ENCODE data around the gene PGAP6. TPM values are rescaled to one million over a fixed set of nuclear protein-coding genes. Genes with fewer than 3 reads are reported as not detected.
"Not testable (repeated sequence)": the region's sequence is repeated elsewhere in the genome, so short reads cannot be mapped to it uniquely, and the experiment has no call there.

Gene PGAP6
- total RNA-seq (100 to 1,000 TPM in 1 of 2 donors, 10 to 100 TPM in 1; 39.7 to 106 TPM), total RNA-seq (75.0 to 83.7 reads per million in 2 donors)

GRCh38 chr16:381789-382717 lies at the start of gene PGAP6:
Gene PGAP6, minus strand, starts transcription at chr16:381978. Its CDS starts 157 bp downstream, at chr16:381821.
- H3K27ac Mint-ChIP-seq, result peak within 1 kb of the TSS; percentile 92
- peak; percentile 67 for ATAC-seq

DNA sequence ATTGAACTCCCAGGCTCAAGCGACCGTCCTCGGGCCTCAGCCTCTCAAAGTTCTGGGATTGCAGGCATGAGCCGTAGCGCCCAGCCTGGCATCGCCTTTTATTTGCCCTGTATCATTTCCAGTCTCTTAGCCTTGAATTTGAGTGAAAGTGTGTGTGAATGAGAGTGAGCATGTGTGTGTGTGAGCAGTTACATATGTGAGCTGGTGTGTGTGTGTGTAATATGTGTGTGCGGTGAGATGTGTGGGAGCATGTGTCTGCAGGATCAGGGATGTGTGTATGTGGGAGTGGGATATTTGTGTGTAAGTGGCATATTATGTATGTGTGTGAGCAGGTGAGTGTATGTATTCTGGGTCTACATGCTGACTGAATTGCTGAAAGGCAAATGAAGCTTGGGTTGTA lies 49.1 kb upstream of the PGAP6 start:
- no peaks in the 10 kb centered on the region for H3K9me3 ChIP-seq (ENCODE audit: control insufficient read depth, low read length, poor library complexity, severe bottlenecking)
- peak overlapping the region; percentile 67 for H3K27ac Mint-ChIP-seq
- H3K4me3 Mint-ChIP-seq, result no peak overlapping the region
- H3K27me3 Mint-ChIP-seq, result no peaks in the 10 kb centered on the region
- H3K4me1 Mint-ChIP-seq, result peaks cover 24% of the 10 kb centered on the region
- DNase-seq (no peak), ATAC-seq (no peak)
- H3K36me3 Mint-ChIP-seq (ENCODE audit: low read depth), result no peaks in the 10 kb centered on the region

More at GRCh38 chr16:381789-382717, at the start of gene PGAP6:
- H3K36me3 Mint-ChIP-seq (ENCODE audit: low read depth), result peaks cover 4% of the 10 kb centered on the region
- H3K9me3 ChIP-seq (ENCODE audit: control insufficient read depth, low read length, poor library complexity, severe bottlenecking), result no peaks in the 10 kb centered on the region
- DNase-seq, result peak; percentile 46 to 78 (median 67)
- no peaks in the 10 kb centered on the region for H3K27me3 Mint-ChIP-seq
- H3K4me1 Mint-ChIP-seq, result peaks cover 14% of the 10 kb centered on the region
- H3K4me3 Mint-ChIP-seq, result peak within 1 kb of the TSS; percentile 92

- no peaks in the 10 kb centered on the region for H3K9me3 ChIP-seq (ENCODE audit: control insufficient read depth, low read length, poor library complexity, severe bottlenecking)
- peaks cover 29% of the 10 kb centered on the region for H3K4me1 Mint-ChIP-seq
- peak overlapping the region; percentile 87 for H3K4me3 Mint-ChIP-seq
- DNase-seq (no peak), ATAC-seq (no peak)
- no peaks in the 10 kb centered on the region for H3K27me3 Mint-ChIP-seq
- no peaks in the 10 kb centered on the region for H3K36me3 Mint-ChIP-seq (ENCODE audit: low read depth)
- no peak overlapping the region for H3K27ac Mint-ChIP-seq
These were observed 45.5 kb upstream of the PGAP6 start for GRCh38 chr16:427250-427649.

- H3K27me3 Mint-ChIP-seq, result no peaks in the 10 kb centered on the region
- H3K9me3 ChIP-seq (ENCODE audit: control insufficient read depth, low read length, poor library complexity, severe bottlenecking), result no peaks in the 10 kb centered on the region
- DNase-seq (no peak), ATAC-seq (no peak)
- no peak overlapping the region for H3K27ac Mint-ChIP-seq
- peak overlapping the region; percentile 87 for H3K4me3 Mint-ChIP-seq
- no peaks in the 10 kb centered on the region for H3K36me3 Mint-ChIP-seq (ENCODE audit: low read depth)
- H3K4me1 Mint-ChIP-seq, result peaks cover 29% of the 10 kb centered on the region
These were observed 45.1 kb upstream of the PGAP6 start for GRCh38 chr16:426906-427249.

DNA sequence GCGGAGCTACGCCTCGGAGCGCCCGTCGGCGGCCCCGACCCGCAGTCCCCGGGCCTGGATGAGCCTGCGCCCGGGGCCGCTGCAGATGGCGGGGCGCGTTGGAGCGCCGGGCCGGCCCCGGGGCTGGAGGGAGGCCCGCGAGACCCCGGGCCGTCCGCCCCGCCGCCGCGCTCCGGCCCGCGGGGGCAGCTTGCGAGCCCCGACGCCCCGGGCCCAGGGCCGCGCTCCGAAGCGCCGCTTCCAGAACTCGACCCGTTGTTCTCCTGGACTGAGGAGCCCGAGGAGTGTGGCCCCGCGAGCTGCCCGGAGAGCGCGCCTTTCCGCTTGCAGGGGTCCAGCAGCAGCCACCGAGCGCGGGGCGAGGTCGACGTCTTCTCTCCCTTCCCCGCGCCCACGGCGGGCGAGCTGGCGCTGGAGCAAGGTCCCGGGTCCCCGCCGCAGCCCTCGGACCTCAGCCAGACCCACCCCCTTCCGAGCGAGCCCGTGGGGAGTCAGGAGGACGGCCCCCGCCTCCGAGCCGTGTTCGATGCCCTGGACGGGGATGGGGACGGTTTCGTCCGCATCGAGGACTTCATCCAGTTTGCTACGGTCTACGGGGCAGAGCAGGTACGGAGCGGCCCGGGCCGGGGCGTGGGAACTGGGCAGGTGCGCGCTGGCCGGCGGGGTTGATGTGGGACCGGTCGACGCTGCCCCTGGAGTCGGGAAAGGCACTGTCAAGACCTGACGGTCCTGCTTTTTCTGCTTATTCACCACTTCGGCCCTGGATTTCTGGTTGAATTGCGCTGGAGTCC lies 44.5 kb upstream of the PGAP6 start:
- H3K4me3 Mint-ChIP-seq, result peak overlapping the region; percentile 87
- ATAC-seq, result no peak

DNA sequence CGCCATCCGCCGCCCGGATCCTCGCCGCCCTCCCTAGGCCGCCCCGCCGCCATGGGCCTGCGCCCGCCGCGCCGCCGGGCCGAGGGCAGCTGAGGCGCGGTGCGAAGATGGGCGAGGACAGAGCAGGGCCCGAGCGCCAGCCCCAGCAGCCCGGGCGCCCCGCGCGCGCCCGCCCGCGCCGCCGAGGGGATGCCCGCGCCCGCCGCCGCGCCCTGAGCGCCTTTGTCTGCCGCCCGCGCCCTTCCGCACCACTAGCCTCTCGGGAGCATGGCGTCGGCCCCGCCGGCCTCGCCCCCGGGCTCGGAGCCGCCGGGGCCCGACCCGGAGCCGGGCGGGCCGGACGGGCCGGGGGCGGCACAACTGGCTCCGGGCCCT lies 43.9 kb upstream of the PGAP6 start:
- Mint-ChIP-seq H3K36me3 (ENCODE audit: low read depth) (no peaks in the 10 kb centered on the region), H3K27me3 (no peaks in the 10 kb centered on the region), H3K4me1 (peaks cover 25% of the 10 kb centered on the region), H3K27ac (peak overlapping the region; percentile 49), H3K4me3 (peak overlapping the region; percentile 88)
- no peaks in the 10 kb centered on the region for H3K9me3 ChIP-seq (ENCODE audit: control insufficient read depth, low read length, poor library complexity, severe bottlenecking)
- DNase-seq (peak in 2 of 3 donors; percentile 42 to 46), ATAC-seq (peak; percentile 69)

More for the DNA sequence above, 44.5 kb upstream of the PGAP6 start:
- no peaks in the 10 kb centered on the region for H3K9me3 ChIP-seq (ENCODE audit: control insufficient read depth, low read length, poor library complexity, severe bottlenecking)
- no peak overlapping the region for H3K27ac Mint-ChIP-seq
- DNase-seq, result no peak
- no peaks in the 10 kb centered on the region for H3K36me3 Mint-ChIP-seq (ENCODE audit: low read depth)
- no peaks in the 10 kb centered on the region for H3K27me3 Mint-ChIP-seq
- peaks cover 29% of the 10 kb centered on the region for H3K4me1 Mint-ChIP-seq

DNA sequence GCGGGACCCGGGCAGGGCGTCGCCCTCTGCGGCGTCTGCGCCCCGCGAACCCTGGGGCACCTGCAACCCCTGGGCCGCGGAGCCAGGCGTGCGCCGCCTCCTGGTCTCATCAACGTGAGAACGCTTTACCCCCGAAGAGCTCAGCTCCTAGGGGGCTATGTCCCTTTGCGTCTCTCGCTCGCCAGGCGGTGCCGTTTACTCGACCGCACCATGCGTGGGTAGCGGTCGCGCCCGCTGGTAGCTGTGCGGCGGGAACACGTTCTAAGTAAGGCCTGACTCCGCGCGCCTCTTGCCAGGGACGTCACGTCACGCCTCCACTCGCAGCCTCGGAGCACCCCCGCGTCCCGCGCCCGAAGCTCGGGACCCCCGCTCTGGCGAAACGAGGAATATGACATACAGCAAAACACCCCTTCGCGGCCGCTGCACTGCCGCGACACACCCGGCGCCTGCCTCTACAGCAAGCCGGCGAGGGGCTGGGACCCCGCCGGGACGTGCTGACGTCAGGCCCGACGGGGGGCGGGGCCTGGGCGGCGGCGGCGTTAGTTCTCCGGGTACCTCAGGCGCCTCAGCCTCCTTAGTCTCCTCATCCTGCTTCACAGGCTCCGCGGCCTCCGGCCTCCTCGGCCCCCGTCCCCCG lies 43.4 kb upstream of the PGAP6 start, which contains the start of gene RAB11FIP3:
RAB11FIP3 (plus strand) TSS at position 568 of the 637 bp plus-strand sequence. CDS start 358 bp downstream, outside the sequence.
- H3K27me3 Mint-ChIP-seq, result no peaks in the 10 kb centered on the region
- H3K4me1 Mint-ChIP-seq, result peaks cover 24% of the 10 kb centered on the region
- no peaks in the 10 kb centered on the region for H3K9me3 ChIP-seq (ENCODE audit: control insufficient read depth, low read length, poor library complexity, severe bottlenecking)
- H3K4me3 Mint-ChIP-seq, result peak within 1 kb of the TSS; percentile 88
- H3K36me3 Mint-ChIP-seq (ENCODE audit: low read depth), result no peaks in the 10 kb centered on the region
- peak; percentile 94 for ATAC-seq
- peak; percentile 72 to 79 (median 76) for DNase-seq
- H3K27ac Mint-ChIP-seq, result peak within 1 kb of the TSS; percentile 49

DNA sequence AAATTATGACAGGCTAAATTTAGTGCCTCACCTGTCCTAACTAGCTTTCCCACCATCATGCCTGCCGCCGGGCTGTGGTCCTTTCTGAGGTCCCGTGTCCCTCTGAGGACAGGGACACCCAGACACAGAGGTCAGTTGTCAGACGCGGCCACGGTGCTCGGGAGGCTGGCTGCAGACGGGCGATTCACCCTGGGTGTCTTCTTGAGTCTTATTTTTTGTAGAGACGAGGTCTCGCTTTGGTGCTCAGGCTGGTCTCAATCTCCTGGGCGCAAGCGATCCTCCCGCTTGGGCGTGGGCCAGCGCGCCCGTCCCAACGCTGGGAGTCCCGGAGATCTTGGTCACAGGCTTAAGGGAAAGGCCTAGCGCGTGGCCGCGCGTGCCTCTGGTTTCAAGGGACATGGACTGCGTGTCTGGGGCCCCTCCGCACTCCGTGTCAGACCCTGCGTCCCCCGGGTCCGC lies 42.9 kb upstream of the PGAP6 start:
- H3K4me1 Mint-ChIP-seq, result peaks cover 24% of the 10 kb centered on the region
- H3K27me3 Mint-ChIP-seq, result no peaks in the 10 kb centered on the region
- no peaks in the 10 kb centered on the region for H3K36me3 Mint-ChIP-seq (ENCODE audit: low read depth)
- no peak for DNase-seq
- peak overlapping the region; percentile 49 for H3K27ac Mint-ChIP-seq
- no peaks in the 10 kb centered on the region for H3K9me3 ChIP-seq (ENCODE audit: control insufficient read depth, low read length, poor library complexity, severe bottlenecking)
- H3K4me3 Mint-ChIP-seq, result peak overlapping the region; percentile 88
- ATAC-seq, result no peak

DNA sequence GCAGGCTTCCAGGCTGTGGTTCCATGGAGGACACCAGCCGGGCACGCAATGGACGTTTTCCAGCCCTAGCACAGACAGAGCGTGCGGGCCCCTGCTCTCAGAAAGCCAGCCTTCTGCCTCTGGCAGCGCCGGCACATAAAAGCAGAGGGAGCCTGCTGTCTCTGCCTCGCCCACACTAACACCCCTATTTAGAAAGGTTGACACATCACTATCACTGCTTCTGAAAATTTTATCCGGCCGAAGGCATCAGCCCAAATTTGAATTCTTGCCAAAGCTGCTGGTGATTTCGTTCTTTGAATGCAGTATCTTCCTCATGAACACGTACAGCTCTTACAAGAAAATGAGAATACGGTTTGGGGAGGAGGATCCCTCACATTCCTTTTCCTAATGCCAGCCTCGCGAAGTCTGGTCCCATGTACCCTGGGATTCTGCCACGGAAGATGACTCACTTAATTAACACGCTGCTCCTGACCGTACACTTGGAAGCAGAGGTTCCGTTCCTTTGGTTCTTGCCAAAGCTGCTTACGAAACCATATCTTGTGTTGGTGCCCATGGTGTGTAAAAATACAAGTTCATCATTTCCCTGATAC lies 42.4 kb upstream of the PGAP6 start:
- no peaks in the 10 kb centered on the region for H3K9me3 ChIP-seq (ENCODE audit: control insufficient read depth, low read length, poor library complexity, severe bottlenecking)
- no peaks in the 10 kb centered on the region for H3K36me3 Mint-ChIP-seq (ENCODE audit: low read depth)
- peak overlapping the region; percentile 49 for H3K27ac Mint-ChIP-seq
- H3K4me3 Mint-ChIP-seq, result peak overlapping the region; percentile 88
- no peaks in the 10 kb centered on the region for H3K27me3 Mint-ChIP-seq
- DNase-seq, result no peak
- peaks cover 24% of the 10 kb centered on the region for H3K4me1 Mint-ChIP-seq
- no peak for ATAC-seq

DNA sequence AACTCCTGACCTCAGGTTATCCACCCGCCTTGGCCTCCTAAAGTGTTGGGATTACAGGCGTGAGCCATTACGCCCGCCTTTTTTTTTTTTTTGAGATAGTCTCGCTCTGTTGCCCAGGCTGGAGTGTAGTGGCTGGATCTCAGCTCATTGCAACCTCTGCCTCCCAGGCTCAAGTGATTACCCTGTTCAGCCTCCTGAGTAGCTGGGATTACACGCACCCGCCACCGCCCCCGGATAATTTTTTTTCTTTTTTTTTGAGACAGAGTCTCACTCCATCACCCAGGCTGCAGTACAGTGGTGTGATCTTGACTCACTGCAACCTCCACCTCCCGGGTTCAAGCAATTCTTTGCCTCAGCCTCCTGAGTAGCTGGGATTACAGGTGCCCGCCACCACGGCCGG lies 40.4 kb upstream of the PGAP6 start:
- not testable (repeated sequence) for H3K27ac Mint-ChIP-seq; ATAC-seq; H3K27me3 Mint-ChIP-seq; H3K4me3 Mint-ChIP-seq; H3K36me3 Mint-ChIP-seq (ENCODE audit: low read depth); DNase-seq; H3K9me3 ChIP-seq (ENCODE audit: control insufficient read depth, low read length, poor library complexity, severe bottlenecking)
- peaks cover 11% of the 10 kb centered on the region for H3K4me1 Mint-ChIP-seq

DNA sequence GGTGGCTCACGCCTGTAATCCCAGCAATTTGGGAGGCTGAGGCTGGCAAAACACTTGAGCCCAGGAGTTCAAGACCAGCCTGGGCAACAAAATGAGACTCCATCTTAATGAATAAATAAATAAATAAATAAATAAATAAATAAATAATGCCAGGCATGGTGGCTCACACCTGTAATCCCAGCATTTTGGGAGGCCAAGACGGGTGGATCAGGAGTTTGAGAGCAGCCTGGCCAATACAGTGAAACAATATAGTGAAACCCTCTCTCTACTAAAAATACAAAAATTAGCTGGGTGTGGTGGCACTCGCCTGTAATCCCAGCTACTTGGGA lies 33.4 kb upstream of the PGAP6 start:
- H3K9me3 ChIP-seq (ENCODE audit: control insufficient read depth, low read length, poor library complexity, severe bottlenecking); ATAC-seq; H3K36me3 Mint-ChIP-seq (ENCODE audit: low read depth); H3K27me3 Mint-ChIP-seq; H3K4me1 Mint-ChIP-seq; DNase-seq; H3K4me3 Mint-ChIP-seq; H3K27ac Mint-ChIP-seq: not testable (repeated sequence)

DNA sequence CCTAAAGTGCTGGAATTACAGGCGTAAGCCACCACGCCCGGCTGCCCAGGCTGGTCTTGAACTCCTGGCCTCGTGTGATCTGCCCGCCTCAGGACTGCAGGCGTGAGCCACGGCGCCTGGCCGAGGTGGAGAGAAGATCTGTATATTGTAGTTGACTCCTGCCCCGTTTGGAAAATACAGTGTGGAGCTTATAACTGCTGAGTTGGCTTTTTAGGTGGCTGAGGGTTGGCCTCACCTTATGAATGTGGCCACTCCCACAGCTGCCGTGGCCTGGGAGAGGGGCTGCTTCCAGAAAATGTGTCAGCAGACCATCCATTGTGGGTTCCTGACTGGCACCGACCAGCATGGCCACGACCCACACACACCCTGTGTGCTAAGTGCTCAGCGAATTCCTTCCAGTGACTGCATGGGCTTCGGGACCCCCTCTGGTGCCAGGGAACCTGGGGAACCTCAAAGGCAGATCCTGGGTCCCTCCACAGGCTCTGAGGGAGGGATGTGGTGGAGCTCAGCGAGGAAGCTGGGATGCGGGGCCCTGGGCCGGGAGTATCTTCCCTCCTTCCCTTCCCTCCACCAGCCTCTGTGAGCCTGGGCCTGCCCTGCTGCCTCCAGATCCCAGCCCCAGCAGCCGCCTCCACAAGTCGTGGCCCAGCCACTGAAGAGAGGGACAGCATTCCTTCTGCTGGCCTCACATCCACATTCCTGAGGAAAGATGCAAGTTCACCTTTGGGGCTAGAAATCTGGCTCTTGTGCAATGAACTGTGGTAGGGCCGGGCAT lies 32.8 kb upstream of the PGAP6 start:
- H3K27me3 Mint-ChIP-seq, result no peaks in the 10 kb centered on the region
- H3K4me1 Mint-ChIP-seq, result no peaks in the 10 kb centered on the region
- H3K4me3 Mint-ChIP-seq, result no peak overlapping the region
- no peak for DNase-seq
- ATAC-seq, result no peak
- H3K9me3 ChIP-seq (ENCODE audit: control insufficient read depth, low read length, poor library complexity, severe bottlenecking), result no peaks in the 10 kb centered on the region
- H3K27ac Mint-ChIP-seq, result no peak overlapping the region
- no peaks in the 10 kb centered on the region for H3K36me3 Mint-ChIP-seq (ENCODE audit: low read depth)
